Karpas-422 (cell line): ENCODE measurements around the gene IFITM5. TPM values are rescaled to one million over a fixed set of nuclear protein-coding genes. Genes with fewer than 3 reads are reported as not detected.
"Not testable (repeated sequence)": the region's sequence is repeated elsewhere in the genome, so short reads cannot be mapped to it uniquely, and the experiment has no call there.

Source experiments
- DNase-seq: peaks from one replicate; pipeline ENCODE4 v3.0.0-alpha.2; 2015
- H2AFZ ChIP-seq: fragments of 200-600 bp; sonication (generic); 2 replicates; pipeline ENCODE4 v1.6.1; 2014; ENCODE audit warnings: antibody characterized with exemption, low read length, mixed read lengths
- H3K27ac ChIP-seq: fragments of 200-600 bp; sonication (generic); 2 replicates; pipeline ENCODE4 v1.5.1; 2014; ENCODE audit warnings: mild to moderate bottlenecking, low read length, moderate library complexity
- H3K27me3 ChIP-seq: fragments of 200-600 bp; sonication (generic); 2 replicates; pipeline ENCODE4 v1.6.1; 2014; ENCODE audit warnings: low read length, mixed read lengths
- H3K36me3 ChIP-seq: fragments of 200-600 bp; sonication (generic); 2 replicates; pipeline ENCODE4 v1.6.1; 2014; ENCODE audit warnings: low read length, mixed read lengths; ENCODE audit not compliant: insufficient read depth
- H3K4me1 ChIP-seq: fragments of 200-600 bp; sonication (generic); 2 replicates; pipeline ENCODE4 v1.6.1; 2014; ENCODE audit warnings: mild to moderate bottlenecking, low read length, mixed read lengths
- H3K4me2 ChIP-seq: fragments of 200-600 bp; sonication (generic); 2 replicates; pipeline ENCODE4 v1.6.1; 2014; ENCODE audit warnings: low read length, low read depth, mild to moderate bottlenecking; ENCODE audit not compliant: poor library complexity, severe bottlenecking
- H3K4me3 ChIP-seq: fragments of 200-600 bp; sonication (generic); 2 replicates; pipeline ENCODE4 v1.5.1; 2014; ENCODE audit warnings: mild to moderate bottlenecking, antibody characterized with exemption, low read length, mixed read lengths
- H3K79me2 ChIP-seq: fragments of 200-600 bp; sonication (generic); 2 replicates; pipeline ENCODE4 v1.6.1; 2014; ENCODE audit warnings: mild to moderate bottlenecking, low read length, mixed read lengths
- H3K9ac ChIP-seq: fragments of 200-600 bp; sonication (generic); 2 replicates; pipeline ENCODE4 v1.6.0; 2014; ENCODE audit warnings: low read length
- H3K9me2 ChIP-seq: fragments of 200-600 bp; sonication (generic), shearing (Covaris generic); replicated peaks from 2 replicates; pipeline ENCODE4 v1.6.0; 2014; ENCODE audit warnings: mild to moderate bottlenecking, low read length, moderate library complexity; ENCODE audit not compliant: insufficient read depth
- H3K9me3 ChIP-seq: fragments of 300-700, 200-600 bp; sonication (generic); 2 replicates; pipeline ENCODE4 v1.6.1; 2014; ENCODE audit warnings: low read length, mixed read lengths
- H4K20me1 ChIP-seq: fragments of 200-600 bp; sonication (generic); 2 replicates; pipeline ENCODE4 v1.6.1; 2014; ENCODE audit warnings: mild to moderate bottlenecking, antibody characterized with exemption, low read length, low read depth; ENCODE audit not compliant: insufficient read depth
- total RNA-seq: library from RNA; depleted of rRNA; stranded (reverse); fragments of >200 nt; shearing (Covaris generic); gene quantifications from 2 replicates; pipeline ENCODE4 v1.2.3, GENCODE V29; 2014; ENCODE audit warnings: low replicate concordance

Gene IFITM5
- total RNA-seq, 1 experiment from 2014 or later, result not detected

GRCh38 chr11:336659-337198 is 37.4 kb upstream of the IFITM5 start:
- no peak overlapping the region for H2AFZ ChIP-seq
- no peaks in the 10 kb centered on the region for H3K27me3 ChIP-seq
- no peaks in the 10 kb centered on the region for H4K20me1 ChIP-seq
- H3K27ac ChIP-seq, result no peak overlapping the region
- H3K79me2 ChIP-seq, result no peaks in the 10 kb centered on the region
- no peak overlapping the region for H3K9ac ChIP-seq
- no peak overlapping the region for H3K4me3 ChIP-seq
- no peak overlapping the region for H3K4me2 ChIP-seq
- DNase-seq, result no peak
- no peaks in the 10 kb centered on the region for H3K36me3 ChIP-seq
- no peaks in the 10 kb centered on the region for H3K9me3 ChIP-seq
- H3K9me2 ChIP-seq, result no peaks in the 10 kb centered on the region
- H3K4me1 ChIP-seq, result peaks cover 12% of the 10 kb centered on the region

GRCh38 chr11:335779-336658 is 36.7 kb upstream of the IFITM5 start:
- H3K9ac ChIP-seq, result no peak overlapping the region

GRCh38 chr11:334264-334994 is 35.1 kb upstream of the IFITM5 start:
- Histone ChIP-seq H3K4me1 (no peaks in the 10 kb centered on the region), H3K9ac (no peak overlapping the region), H3K79me2 (no peaks in the 10 kb centered on the region), H3K9me2 (no peaks in the 10 kb centered on the region), H3K27me3 (no peaks in the 10 kb centered on the region), H3K9me3 (no peaks in the 10 kb centered on the region), H3K27ac (no peak overlapping the region), H3K36me3 (no peaks in the 10 kb centered on the region), H2AFZ (no peak overlapping the region), H4K20me1 (no peaks in the 10 kb centered on the region), H3K4me2 (no peak overlapping the region), H3K4me3 (no peak overlapping the region)
- no peak for DNase-seq

More at GRCh38 chr11:335779-336658, 36.7 kb upstream of the IFITM5 start:
- H3K79me2 ChIP-seq, result no peaks in the 10 kb centered on the region
- no peak overlapping the region for H2AFZ ChIP-seq
- no peak overlapping the region for H3K4me2 ChIP-seq
- no peaks in the 10 kb centered on the region for H3K36me3 ChIP-seq
- peaks cover 10% of the 10 kb centered on the region for H3K4me1 ChIP-seq
- H3K9me2 ChIP-seq, result no peaks in the 10 kb centered on the region
- H3K9me3 ChIP-seq, result no peaks in the 10 kb centered on the region
- no peak for DNase-seq
- no peak overlapping the region for H3K4me3 ChIP-seq
- no peaks in the 10 kb centered on the region for H4K20me1 ChIP-seq
- no peak overlapping the region for H3K27ac ChIP-seq
- H3K27me3 ChIP-seq, result no peaks in the 10 kb centered on the region

- not testable (repeated sequence) for H3K4me1 ChIP-seq, H3K4me3 ChIP-seq, H4K20me1 ChIP-seq, H3K36me3 ChIP-seq, H3K27ac ChIP-seq, H3K79me2 ChIP-seq, H3K9ac ChIP-seq, H3K27me3 ChIP-seq, H3K9me3 ChIP-seq, H2AFZ ChIP-seq, H3K4me2 ChIP-seq, H3K9me2 ChIP-seq, DNase-seq
Measured at GRCh38 chr11:333616-334263, 34.4 kb upstream of the IFITM5 start.

GRCh38 chr11:332651-333480 is 33.5 kb upstream of the IFITM5 start:
- Histone ChIP-seq H3K9ac (no peak overlapping the region), H3K36me3 (no peaks in the 10 kb centered on the region), H3K9me2 (no peaks in the 10 kb centered on the region), H3K4me2 (no peak overlapping the region), H4K20me1 (no peaks in the 10 kb centered on the region), H3K27me3 (no peaks in the 10 kb centered on the region), H3K79me2 (no peaks in the 10 kb centered on the region), H3K4me1 (no peaks in the 10 kb centered on the region), H3K9me3 (no peaks in the 10 kb centered on the region), H3K27ac (no peak overlapping the region), H2AFZ (no peak overlapping the region), H3K4me3 (no peak overlapping the region)
- no peak for DNase-seq

- Histone ChIP-seq H3K36me3 (no peaks in the 10 kb centered on the region), H3K9me2 (no peaks in the 10 kb centered on the region), H3K27ac (no peak overlapping the region), H2AFZ (no peak overlapping the region), H3K27me3 (no peaks in the 10 kb centered on the region), H3K4me3 (no peak overlapping the region), H4K20me1 (no peaks in the 10 kb centered on the region), H3K9me3 (no peaks in the 10 kb centered on the region), H3K9ac (no peak overlapping the region), H3K79me2 (no peaks in the 10 kb centered on the region), H3K4me2 (no peak overlapping the region), H3K4me1 (peaks cover 11% of the 10 kb centered on the region)
- DNase-seq, result no peak
Measured at GRCh38 chr11:331358-332060, 32.2 kb upstream of the IFITM5 start.

- DNase-seq, result no peak
- H4K20me1 ChIP-seq, result no peaks in the 10 kb centered on the region
- no peaks in the 10 kb centered on the region for H3K9me2 ChIP-seq
- H3K27ac ChIP-seq, result no peak overlapping the region
- H3K9ac ChIP-seq, result no peak overlapping the region
- H3K36me3 ChIP-seq, result no peaks in the 10 kb centered on the region
- H3K4me1 ChIP-seq, result peaks cover 12% of the 10 kb centered on the region
- H3K27me3 ChIP-seq, result no peaks in the 10 kb centered on the region
- no peak overlapping the region for H3K4me2 ChIP-seq
- H3K4me3 ChIP-seq, result no peak overlapping the region
- no peak overlapping the region for H2AFZ ChIP-seq
- H3K9me3 ChIP-seq, result no peaks in the 10 kb centered on the region
- H3K79me2 ChIP-seq, result no peaks in the 10 kb centered on the region
Measured at GRCh38 chr11:330694-331357, 31.5 kb upstream of the IFITM5 start.
